Right lobe of liver (tissue), 4 donors: Measurements from ENCODE around the gene LMAN2L.

Experiments used
- POLR2A ChIP-seq: fragments of 450-650 bp; IDR thresholded peaks from one replicate; pipeline ENCODE4 v1.6.1; 2017; ENCODE audit warnings: antibody characterized with exemption, mild to moderate bottlenecking
- TF ChIP-seq, protein P1 (sequence below), 4 donors: fragments of 200-600 bp in 3 of 4; fragments of 450-650 bp in 1 of 4; IDR thresholded peaks; one replicate each; pipeline versions ENCODE4 v1.5.1 to v1.8.0; 2016 to 2022; ENCODE audit warnings: antibody characterized with exemption in 4 of 4, mild to moderate bottlenecking in 2 of 4
- donor health status: DM: no; HTN: no; CAD: no.
- donor health status: DM: no; HTN: no; CAD: no.
- donor health status: DM: no; HTN: yes; CAD: no.

DNA sequence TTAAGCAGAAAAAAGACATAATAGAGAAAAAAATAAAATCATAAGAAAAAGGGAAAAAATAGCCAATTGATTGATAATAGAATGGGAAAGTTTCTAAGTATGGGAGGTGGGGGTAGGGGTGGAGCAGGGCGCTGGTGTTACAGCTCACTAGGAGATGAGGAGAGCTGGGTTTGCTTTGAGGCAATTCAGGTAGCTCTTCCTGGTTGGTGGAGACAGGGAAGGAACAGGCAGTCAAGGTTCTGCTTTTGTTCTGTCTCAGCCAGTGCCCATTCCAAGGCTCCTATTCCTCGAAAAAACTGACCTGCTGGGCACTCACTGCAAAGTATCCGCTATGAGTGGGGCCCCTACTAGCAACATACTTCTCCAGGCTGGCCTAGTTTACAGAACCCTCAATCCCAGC, 19.1 kb upstream of the LMAN2L start:
- TF ChIP-seq, protein P1, sequence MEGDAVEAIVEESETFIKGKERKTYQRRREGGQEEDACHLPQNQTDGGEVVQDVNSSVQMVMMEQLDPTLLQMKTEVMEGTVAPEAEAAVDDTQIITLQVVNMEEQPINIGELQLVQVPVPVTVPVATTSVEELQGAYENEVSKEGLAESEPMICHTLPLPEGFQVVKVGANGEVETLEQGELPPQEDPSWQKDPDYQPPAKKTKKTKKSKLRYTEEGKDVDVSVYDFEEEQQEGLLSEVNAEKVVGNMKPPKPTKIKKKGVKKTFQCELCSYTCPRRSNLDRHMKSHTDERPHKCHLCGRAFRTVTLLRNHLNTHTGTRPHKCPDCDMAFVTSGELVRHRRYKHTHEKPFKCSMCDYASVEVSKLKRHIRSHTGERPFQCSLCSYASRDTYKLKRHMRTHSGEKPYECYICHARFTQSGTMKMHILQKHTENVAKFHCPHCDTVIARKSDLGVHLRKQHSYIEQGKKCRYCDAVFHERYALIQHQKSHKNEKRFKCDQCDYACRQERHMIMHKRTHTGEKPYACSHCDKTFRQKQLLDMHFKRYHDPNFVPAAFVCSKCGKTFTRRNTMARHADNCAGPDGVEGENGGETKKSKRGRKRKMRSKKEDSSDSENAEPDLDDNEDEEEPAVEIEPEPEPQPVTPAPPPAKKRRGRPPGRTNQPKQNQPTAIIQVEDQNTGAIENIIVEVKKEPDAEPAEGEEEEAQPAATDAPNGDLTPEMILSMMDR (IDR thresholded peaks at IDR 0.05): no peak
- TF ChIP-seq POLR2A: no peak
